Chondrocyte (in vitro differentiated cells): ENCODE measurements around the gene PI4KA. TPM values are rescaled to one million over a fixed set of nuclear protein-coding genes. Genes with fewer than 3 reads are reported as not detected.
"Not testable (repeated sequence)": the region's sequence is repeated elsewhere in the genome, so short reads cannot be mapped to it uniquely, and the experiment has no call there.

ENCODE experiments used
- DNase-seq: peaks from one replicate; pipeline ENCODE4 v3.0.0; 2021; ENCODE audit warnings: mixed read lengths, low spot score
- H3K27ac Mint-ChIP-seq: one replicate; pipeline ENCODE4 v1.8.0; 2021; ENCODE audit warnings: mild to moderate bottlenecking, moderate library complexity, mixed read lengths; ENCODE audit not compliant: unreplicated experiment
- H3K27me3 Mint-ChIP-seq: 2 replicates; pipeline ENCODE4 v1.8.0; 2021; ENCODE audit warnings: low read depth, mixed read lengths
- H3K36me3 Mint-ChIP-seq: 2 replicates; pipeline ENCODE4 v1.8.0; 2021; ENCODE audit warnings: low read depth, mixed read lengths
- H3K4me1 Mint-ChIP-seq: 2 replicates; pipeline ENCODE4 v1.8.0; 2021; ENCODE audit warnings: low read depth, mild to moderate bottlenecking, mixed read lengths
- H3K4me3 Mint-ChIP-seq: one replicate; pipeline ENCODE4 v1.8.0; 2021; ENCODE audit warnings: mild to moderate bottlenecking, moderate library complexity, mixed read lengths; ENCODE audit not compliant: unreplicated experiment
- H3K9me3 Mint-ChIP-seq: 2 replicates; pipeline ENCODE4 v1.8.0; 2021; ENCODE audit warnings: low read depth, mixed read lengths
- CTCF ChIP-seq: fragments of 200-600 bp; sonication (generic); IDR thresholded peaks from 2 replicates; pipeline ENCODE4 v1.5.0; 2021; ENCODE audit warnings: antibody characterized with exemption, mild to moderate bottlenecking, moderate library complexity
- total RNA-seq: library from RNA; stranded (reverse); gene quantifications from 3 replicates; pipeline ENCODE4 v1.2.1, GENCODE V29; 2021

Gene PI4KA
- total RNA-seq, 1 donor from 2014 or later = 68.3 TPM

- Mint-ChIP-seq H3K27ac (no peak overlapping the region), H3K36me3 (peaks cover 18% of the 10 kb centered on the region), H3K4me1 (no peaks in the 10 kb centered on the region), H3K4me3 (no peak overlapping the region), H3K9me3 (no peaks in the 10 kb centered on the region), H3K27me3 (no peaks in the 10 kb centered on the region)
- no peak for DNase-seq
- no peak for TF ChIP-seq CTCF
Observed at GRCh38 chr22:20834725-20835124, 23.9 kb downstream of the PI4KA start.

GRCh38 chr22:20834206-20834605 lies 24.4 kb downstream of the PI4KA start:
- H3K27me3 Mint-ChIP-seq = no peaks in the 10 kb centered on the region
- TF ChIP-seq CTCF = no peak
- DNase-seq = no peak
- no peaks in the 10 kb centered on the region for H3K9me3 Mint-ChIP-seq
- no peaks in the 10 kb centered on the region for H3K4me1 Mint-ChIP-seq
- peaks cover 23% of the 10 kb centered on the region for H3K36me3 Mint-ChIP-seq
- H3K4me3 Mint-ChIP-seq = no peak overlapping the region
- no peak overlapping the region for H3K27ac Mint-ChIP-seq

GRCh38 chr22:20833225-20833665 lies 25.4 kb downstream of the PI4KA start:
- H3K4me3 Mint-ChIP-seq = no peak overlapping the region
- DNase-seq = no peak
- TF ChIP-seq CTCF = no peak
- H3K36me3 Mint-ChIP-seq = peaks cover 29% of the 10 kb centered on the region
- no peaks in the 10 kb centered on the region for H3K27me3 Mint-ChIP-seq
- H3K4me1 Mint-ChIP-seq = no peaks in the 10 kb centered on the region
- no peaks in the 10 kb centered on the region for H3K9me3 Mint-ChIP-seq
- H3K27ac Mint-ChIP-seq = no peak overlapping the region

GRCh38 chr22:20829491-20830134 lies 29.0 kb downstream of the PI4KA start:
- no peak for TF ChIP-seq CTCF
- Mint-ChIP-seq H3K36me3 (peaks cover 29% of the 10 kb centered on the region), H3K9me3 (no peaks in the 10 kb centered on the region), H3K4me1 (no peaks in the 10 kb centered on the region), H3K4me3 (no peak overlapping the region), H3K27me3 (no peaks in the 10 kb centered on the region), H3K27ac (no peak overlapping the region)
- no peak for DNase-seq

GRCh38 chr22:20826373-20827152 lies 32.0 kb downstream of the PI4KA start:
- not testable (repeated sequence) for H3K4me1 Mint-ChIP-seq, H3K27me3 Mint-ChIP-seq, H3K4me3 Mint-ChIP-seq, H3K27ac Mint-ChIP-seq, DNase-seq, H3K9me3 Mint-ChIP-seq
- peaks cover 23% of the 10 kb centered on the region for H3K36me3 Mint-ChIP-seq
